Smooth muscle cell (in vitro differentiated cells): ENCODE data around the gene LACTB. TPM values are rescaled to one million over a fixed set of nuclear protein-coding genes. Genes with fewer than 3 reads are reported as not detected.

ENCODE experiments used
- DNase-seq: peaks from one replicate; lab custom pipeline; 2025; ENCODE audit not compliant: unreplicated experiment; lab: John Stamatoyannopoulos, UW
- H2AFZ ChIP-seq: fragments of 200-600 bp; sonication (generic); 2 replicates; pipeline ENCODE4 v1.6.0; 2016; ENCODE audit warnings: antibody characterized with exemption, low read depth, mild to moderate bottlenecking
- H3F3A ChIP-seq: fragments of 200-600 bp; sonication (generic); 2 replicates; pipeline ENCODE4 v1.6.0; 2017; ENCODE audit warnings: antibody characterized with exemption, low read depth
- H3K27ac ChIP-seq: fragments of 200-600 bp; sonication (generic); 2 replicates; pipeline ENCODE4 v1.5.1; 2016; ENCODE audit warnings: low read depth, mild to moderate bottlenecking
- H3K27me3 ChIP-seq: fragments of 200-600 bp; sonication (generic); 2 replicates; pipeline ENCODE4 v1.6.1; 2016; ENCODE audit warnings: low read depth, mild to moderate bottlenecking
- H3K36me3 ChIP-seq: fragments of 200-600 bp; sonication (generic); 2 replicates; pipeline ENCODE4 v1.5.1; 2016; ENCODE audit warnings: low read depth
- H3K4me1 ChIP-seq: fragments of 200-600 bp; sonication (generic); 2 replicates; pipeline ENCODE4 v1.5.1; 2016; ENCODE audit warnings: low read depth
- H3K4me2 ChIP-seq: fragments of 200-600 bp; sonication (generic); 2 replicates; pipeline ENCODE4 v1.6.0; 2016; ENCODE audit warnings: mild to moderate bottlenecking
- H3K4me3 ChIP-seq: fragments of 200-600 bp; sonication (generic); 2 replicates; pipeline ENCODE4 v1.5.1; 2016; ENCODE audit warnings: mild to moderate bottlenecking
- H3K79me2 ChIP-seq: fragments of 200-600 bp; sonication (generic); 2 replicates; pipeline ENCODE4 v1.6.0; 2016; ENCODE audit warnings: low read depth, mild to moderate bottlenecking
- H3K9ac ChIP-seq: fragments of 200-600 bp; sonication (generic); 2 replicates; pipeline ENCODE4 v1.6.0; 2016; ENCODE audit warnings: low read depth
- H3K9me3 ChIP-seq: fragments of 200-600 bp; sonication (generic); replicated peaks from 2 replicates; pipeline ENCODE4 v1.5.1; 2016; ENCODE audit warnings: low read depth
- H4K20me1 ChIP-seq: fragments of 200-600 bp; sonication (generic); 2 replicates; pipeline ENCODE4 v1.6.0; 2016; ENCODE audit warnings: low read depth
- CTCF ChIP-seq: fragments of 200-600 bp; sonication (generic); IDR thresholded peaks from 2 replicates; pipeline ENCODE4 v1.5.1; 2017; ENCODE audit warnings: borderline replicate concordance, mild to moderate bottlenecking, antibody characterized with exemption; ENCODE audit not compliant: insufficient read depth, poor library complexity, severe bottlenecking
- WGBS: methylation state at CpG from one replicate; pipeline ENCODE4 v1.1.7; 2016; ENCODE audit warnings: low lambda C conversion rate; 5-methylcytosine and 5-hydroxymethylcytosine counted together
- polyA plus RNA-seq: library from polyadenylated mRNA; unstranded; fragments of >200 nt; fragmentation: Nextera tagmentation; extraction: Ambion mirVana; gene quantifications from 2 replicates; pipeline ENCODE4 v1.2.1, GENCODE V29; 2016
- total RNA-seq: library from RNA; depleted of rRNA; stranded (reverse); fragments of >200 nt; gene quantifications from 2 replicates; pipeline ENCODE4 v1.2.3, GENCODE V29; 2014

Gene LACTB
- total and polyA plus RNA-seq, 2 experiments from 2014 or later = 9.0 to 12.5 TPM

GRCh38 chr15:63180746-63181145 is 59.1 kb downstream of the LACTB start:
- Histone ChIP-seq H3K4me1 (no peaks in the 10 kb centered on the region), H2AFZ (no peak overlapping the region), H3K27me3 (no peaks in the 10 kb centered on the region), H3K4me2 (no peak overlapping the region), H4K20me1 (no peaks in the 10 kb centered on the region), H3K4me3 (no peak overlapping the region), H3K79me2 (no peaks in the 10 kb centered on the region), H3K36me3 (no peaks in the 10 kb centered on the region), H3K9me3 (no peaks in the 10 kb centered on the region), H3K27ac (no peak overlapping the region), H3F3A (no peaks in the 10 kb centered on the region), H3K9ac (no peak overlapping the region)
- 98% methylated on average over 2 of the region's 2 CpGs for WGBS
- no peak for DNase-seq
- TF ChIP-seq CTCF = no peak

DNA sequence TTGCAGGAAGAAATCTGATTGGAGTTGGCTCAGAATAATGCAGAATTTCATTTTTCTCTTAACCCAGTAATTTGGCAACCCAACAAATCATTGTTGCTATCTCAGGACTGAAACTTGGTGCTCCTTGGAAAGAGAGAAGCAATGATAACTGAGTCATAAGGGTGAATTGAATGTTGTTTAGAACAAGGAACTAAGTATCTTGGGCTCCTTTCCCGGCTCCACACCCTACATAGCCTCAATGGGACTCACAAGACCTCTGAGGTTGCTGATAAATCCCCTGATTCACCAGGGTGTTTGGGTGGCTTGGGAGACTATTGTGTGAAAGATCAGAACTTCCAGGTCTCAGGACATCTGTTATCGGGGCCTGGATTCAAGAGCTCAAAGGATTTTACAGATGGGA is 60.0 kb downstream of the LACTB start:
- H2AFZ ChIP-seq = no peak overlapping the region
- H3K4me3 ChIP-seq = no peak overlapping the region
- no peaks in the 10 kb centered on the region for H3K27me3 ChIP-seq
- no peaks in the 10 kb centered on the region for H4K20me1 ChIP-seq
- H3K4me2 ChIP-seq = no peak overlapping the region
- H3K4me1 ChIP-seq = no peaks in the 10 kb centered on the region
- H3K27ac ChIP-seq = no peak overlapping the region
- no peak overlapping the region for H3K9ac ChIP-seq
- no peaks in the 10 kb centered on the region for H3K79me2 ChIP-seq
- no peaks in the 10 kb centered on the region for H3F3A ChIP-seq
- H3K9me3 ChIP-seq = no peaks in the 10 kb centered on the region
- DNase-seq = no peak
- 88% methylated on average over 2 of the region's 2 CpGs for WGBS
- TF ChIP-seq CTCF = no peak
- H3K36me3 ChIP-seq = no peaks in the 10 kb centered on the region

DNA sequence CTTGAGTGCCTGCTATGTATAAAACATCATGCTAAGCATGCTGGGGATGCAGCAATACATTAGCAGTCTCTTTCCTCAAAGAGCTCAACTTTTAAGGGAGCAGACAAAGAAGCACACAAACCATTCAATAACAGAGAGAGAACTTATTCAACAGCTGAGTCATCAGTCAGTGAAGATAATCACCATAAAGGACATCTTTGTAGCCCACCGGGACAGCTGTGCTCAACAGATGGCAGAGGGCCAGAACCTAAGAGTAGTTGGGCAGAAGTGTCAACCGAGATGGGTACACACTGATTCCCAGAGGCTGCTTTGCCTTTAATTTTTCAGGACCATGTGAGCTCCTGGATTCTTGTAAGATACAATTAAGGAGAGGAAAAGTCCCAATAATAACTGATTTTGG is 63.5 kb downstream of the LACTB start:
- H3K4me2 ChIP-seq = no peak overlapping the region
- H4K20me1 ChIP-seq = no peaks in the 10 kb centered on the region
- no peak overlapping the region for H3K4me3 ChIP-seq
- 42% methylated on average over 2 of the region's 2 CpGs for WGBS
- H2AFZ ChIP-seq = peak overlapping the region; percentile 46
- H3K4me1 ChIP-seq = peaks cover 15% of the 10 kb centered on the region
- H3K27ac ChIP-seq = no peak overlapping the region
- H3K9me3 ChIP-seq = no peaks in the 10 kb centered on the region
- no peak for TF ChIP-seq CTCF
- H3K9ac ChIP-seq = no peak overlapping the region
- H3K27me3 ChIP-seq = no peaks in the 10 kb centered on the region
- DNase-seq = no peak
- no peaks in the 10 kb centered on the region for H3K79me2 ChIP-seq
- H3K36me3 ChIP-seq = no peaks in the 10 kb centered on the region
- H3F3A ChIP-seq = no peaks in the 10 kb centered on the region

DNA sequence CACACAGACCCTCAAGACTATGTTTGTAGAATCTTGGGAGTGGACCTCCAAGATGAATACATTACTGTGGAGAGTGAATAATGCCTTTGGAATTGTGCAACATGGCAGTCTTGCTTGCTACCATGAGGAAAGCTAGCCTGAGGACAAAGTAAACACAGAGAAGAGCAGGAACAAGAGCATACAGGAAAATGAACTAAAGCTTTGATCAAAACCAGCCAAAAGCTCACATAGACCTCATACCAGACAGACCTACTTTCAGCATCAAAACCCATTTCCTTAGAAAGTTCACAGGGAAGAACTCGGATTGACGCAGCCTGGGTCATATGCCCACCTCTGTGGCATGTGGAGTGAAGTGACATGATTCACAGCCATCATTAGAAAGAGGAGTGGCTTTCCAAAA is 64.4 kb downstream of the LACTB start:
- peaks cover 6% of the 10 kb centered on the region for H4K20me1 ChIP-seq
- H3K9ac ChIP-seq = no peak overlapping the region
- no peak for TF ChIP-seq CTCF
- peak overlapping the region; percentile 25 for H2AFZ ChIP-seq
- peaks cover 3% of the 10 kb centered on the region for H3K79me2 ChIP-seq
- peak overlapping the region; percentile 4 for H3K4me2 ChIP-seq
- H3F3A ChIP-seq = no peaks in the 10 kb centered on the region
- peaks cover 22% of the 10 kb centered on the region for H3K4me1 ChIP-seq
- H3K4me3 ChIP-seq = no peak overlapping the region
- H3K27ac ChIP-seq = peak overlapping the region; percentile 22
- H3K36me3 ChIP-seq = no peaks in the 10 kb centered on the region
- WGBS = 48% methylated on average over 2 of the region's 2 CpGs
- no peaks in the 10 kb centered on the region for H3K27me3 ChIP-seq
- no peak for DNase-seq
- no peaks in the 10 kb centered on the region for H3K9me3 ChIP-seq
